Epithelial cell of alveolus of lung (primary cell): ENCODE data around the gene SPEG. TPM values are rescaled to one million over a fixed set of nuclear protein-coding genes. Genes with fewer than 3 reads are reported as not detected.

ENCODE experiments used
- total RNA-seq: library from RNA; depleted of rRNA; stranded (reverse); fragments of >200 nt; gene quantifications from 2 replicates; pipeline ENCODE4 v1.2.1, GENCODE V29; 2015

The SPEG gene
- 8.5 and 11.7 TPM in 2 replicates for total RNA-seq

DNA sequence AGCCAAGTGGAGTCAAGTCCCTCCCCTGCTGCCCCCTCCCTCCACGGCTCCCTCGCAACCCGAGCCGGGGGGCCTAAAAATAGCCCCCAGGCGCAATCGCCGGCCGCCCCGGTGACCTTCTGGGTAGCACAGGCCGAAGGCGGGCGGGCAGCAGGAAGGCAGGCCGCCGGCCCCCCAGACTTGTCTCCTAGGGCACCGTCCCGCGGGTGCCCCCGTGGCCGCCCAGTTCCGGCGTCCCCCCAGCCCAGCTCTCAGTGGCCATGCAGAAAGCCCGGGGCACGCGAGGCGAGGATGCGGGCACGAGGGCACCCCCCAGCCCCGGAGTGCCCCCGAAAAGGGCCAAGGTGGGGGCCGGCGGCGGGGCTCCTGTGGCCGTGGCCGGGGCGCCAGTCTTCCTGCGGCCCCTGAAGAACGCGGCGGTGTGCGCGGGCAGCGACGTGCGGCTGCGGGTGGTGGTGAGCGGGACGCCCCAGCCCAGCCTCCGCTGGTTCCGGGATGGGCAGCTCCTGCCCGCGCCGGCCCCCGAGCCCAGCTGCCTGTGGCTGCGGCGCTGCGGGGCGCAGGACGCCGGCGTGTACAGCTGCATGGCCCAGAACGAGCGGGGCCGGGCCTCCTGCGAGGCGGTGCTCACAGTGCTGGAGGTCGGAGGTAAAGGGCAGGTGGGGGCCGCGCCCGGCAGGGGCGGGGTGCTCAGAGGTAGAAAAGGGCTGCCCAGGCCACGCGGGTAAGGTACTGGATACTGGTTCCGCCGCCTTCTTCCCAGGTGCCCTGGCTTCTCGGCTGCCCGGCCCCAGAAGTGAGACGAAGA, at the start of gene SPEG:
SPEG (plus strand) TSS at position 126 of the 808 bp plus-strand sequence; CDS start at position 261, 135 bp downstream.

GRCh38 chr2:219387306-219388120, 47.1 kb upstream of the SPEG start, which contains the start of gene DNPEP:
Gene DNPEP (minus strand): TSS chr2:219387912. CDS start chr2:219387794, 118 bp downstream.

DNA sequence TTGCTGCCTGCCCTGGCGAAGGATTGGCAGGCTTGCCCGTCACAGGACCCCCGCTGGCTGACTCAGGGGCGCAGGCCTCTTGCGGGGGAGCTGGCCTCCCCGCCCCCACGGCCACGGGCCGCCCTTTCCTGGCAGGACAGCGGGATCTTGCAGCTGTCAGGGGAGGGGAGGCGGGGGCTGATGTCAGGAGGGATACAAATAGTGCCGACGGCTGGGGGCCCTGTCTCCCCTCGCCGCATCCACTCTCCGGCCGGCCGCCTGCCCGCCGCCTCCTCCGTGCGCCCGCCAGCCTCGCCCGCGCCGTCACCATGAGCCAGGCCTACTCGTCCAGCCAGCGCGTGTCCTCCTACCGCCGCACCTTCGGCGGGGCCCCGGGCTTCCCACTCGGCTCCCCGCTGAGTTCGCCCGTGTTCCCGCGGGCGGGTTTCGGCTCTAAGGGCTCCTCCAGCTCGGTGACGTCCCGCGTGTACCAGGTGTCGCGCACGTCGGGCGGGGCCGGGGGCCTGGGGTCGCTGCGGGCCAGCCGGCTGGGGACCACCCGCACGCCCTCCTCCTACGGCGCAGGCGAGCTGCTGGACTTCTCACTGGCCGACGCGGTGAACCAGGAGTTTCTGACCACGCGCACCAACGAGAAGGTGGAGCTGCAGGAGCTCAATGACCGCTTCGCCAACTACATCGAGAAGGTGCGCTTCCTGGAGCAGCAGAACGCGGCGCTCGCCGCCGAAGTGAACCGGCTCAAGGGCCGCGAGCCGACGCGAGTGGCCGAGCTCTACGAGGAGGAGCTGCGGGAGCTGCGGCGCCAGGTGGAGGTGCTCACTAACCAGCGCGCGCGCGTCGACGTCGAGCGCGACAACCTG, 16.3 kb upstream of the SPEG start, which contains the start of gene DES:
DES (plus strand) TSS at position 223 of the 857 bp plus-strand sequence; CDS start at position 309, 86 bp downstream.

DNA sequence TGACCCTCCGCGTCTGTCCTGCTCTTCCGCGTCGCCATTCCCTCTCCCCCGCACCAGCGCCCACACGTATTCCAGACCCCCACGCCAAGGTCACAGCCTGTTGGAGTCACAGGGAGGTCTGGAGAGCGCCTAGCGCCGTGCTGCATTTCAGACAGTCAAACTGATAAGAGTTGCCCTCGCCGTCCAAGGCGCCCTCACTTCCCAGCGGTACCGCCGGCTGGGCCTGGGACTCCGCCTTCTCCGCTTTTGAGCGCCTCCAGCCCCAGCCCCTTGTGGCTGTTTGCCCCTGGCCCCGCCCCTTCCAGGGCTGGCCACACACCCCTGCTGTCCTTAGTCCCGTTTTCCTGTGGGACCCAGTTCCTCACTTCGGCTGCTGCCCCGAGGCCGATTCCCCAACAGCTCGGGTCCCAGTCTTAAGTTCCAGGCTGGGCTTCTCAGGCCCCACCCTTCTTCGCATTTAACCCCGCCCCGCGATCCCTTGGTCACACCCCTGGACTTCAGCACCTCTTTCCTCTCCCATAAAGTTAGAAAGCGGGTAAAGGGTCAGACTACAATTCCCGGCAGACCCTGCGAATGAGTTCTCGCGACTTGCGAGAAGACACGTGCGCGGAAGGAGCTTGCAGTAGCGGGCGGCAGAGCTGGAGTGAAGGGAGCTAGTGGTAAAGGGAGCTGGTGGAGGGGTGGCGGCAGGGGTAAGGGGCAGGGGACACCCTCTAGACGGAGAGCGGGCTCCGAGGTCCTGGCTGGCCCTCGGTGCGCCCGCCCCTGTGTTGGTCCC, 63.8 kb downstream of the SPEG start, which contains the start of gene GMPPA:
GMPPA (plus strand) TSS at position 612 of the 778 bp plus-strand sequence. CDS start 1,085 bp downstream, outside the sequence.

GRCh38 chr2:219514196-219514761, 79.6 kb downstream of the SPEG start, which contains the start of gene ASIC4:
Gene ASIC4 (plus strand): TSS chr2:219514482. CDS start chr2:219514725, 243 bp downstream.

GRCh38 chr2:219543596-219544358, 109.1 kb downstream of the SPEG start, which contains the start of the genes CHPF and TMEM198:
Gene CHPF (minus strand): TSS chr2:219543809. CDS start chr2:219543538, 271 bp downstream.
Gene TMEM198 (plus strand): TSS chr2:219544028. CDS start chr2:219544728, 700 bp downstream.

Other genes with a start within 250 kb of the SPEG start
- gene ZFAND2B, start 228.1 kb upstream of the SPEG start, total RNA-seq, result 24.8 and 33.4 TPM in 2 replicates
- 17.2 and 17.9 TPM in 2 replicates for gene ABCB6, start 215.9 kb upstream of the SPEG start, total RNA-seq
- 52.5 and 113 TPM in 2 replicates for gene ATG9A, start 205.2 kb upstream of the SPEG start, total RNA-seq
- gene ANKZF1, start 205.0 kb upstream of the SPEG start, total RNA-seq, result 21.9 and 33.2 TPM in 2 replicates
- 10.1 and 11.8 TPM in 2 replicates for gene GLB1L, start 189.4 kb upstream of the SPEG start, total RNA-seq
- 14.2 and 20.8 TPM in 2 replicates for gene STK16, start 189.4 kb upstream of the SPEG start, total RNA-seq
- not detected in 2 replicates for gene TUBA4B, start 181.6 kb upstream of the SPEG start, total RNA-seq
- 15.6 and 16.3 TPM in 2 replicates for gene TUBA4A, start 180.9 kb upstream of the SPEG start, total RNA-seq
- gene DNAJB2, start 155.5 kb upstream of the SPEG start, total RNA-seq, result 12.0 and 32.1 TPM in 2 replicates
- 22.6 and 64.0 TPM in 2 replicates for gene PTPRN, start 125.4 kb upstream of the SPEG start, total RNA-seq
- gene RESP18, start 102.1 kb upstream of the SPEG start, total RNA-seq, result not detected in 2 replicates
- gene DNPEP, start 46.9 kb upstream of the SPEG start, total RNA-seq, result 48.9 and 119 TPM in 2 replicates
- under 0.01 and 20.4 TPM in 2 replicates for gene DES, start 16.5 kb upstream of the SPEG start, total RNA-seq
- 62.8 and 73.8 TPM in 2 replicates for gene GMPPA, start 64.0 kb downstream of the SPEG start, total RNA-seq
- 0.64 TPM in 1 of 2 replicates, not detected in the other for gene ASIC4, start 79.6 kb downstream of the SPEG start, total RNA-seq
- 195 and 201 TPM in 2 replicates for gene CHPF, start 109.0 kb downstream of the SPEG start, total RNA-seq
- gene TMEM198, start 109.2 kb downstream of the SPEG start, total RNA-seq, result 0.78 and 9.2 TPM in 2 replicates
- 27.0 and 93.4 TPM in 2 replicates for gene OBSL1, start 136.7 kb downstream of the SPEG start, total RNA-seq
- not detected in 2 replicates for gene INHA, start 137.5 kb downstream of the SPEG start, total RNA-seq
- gene STK11IP, start 163.0 kb downstream of the SPEG start, total RNA-seq, result 15.4 and 15.7 TPM in 2 replicates
- gene SLC4A3, start 192.8 kb downstream of the SPEG start, total RNA-seq, result 3.8 and 4.0 TPM in 2 replicates